GM21381 (cell line): ENCODE data around the gene LKAAEAR1.
A peak's percentile ranks its signal among the peaks of the same experiment; 100 is the strongest.

Experiments
- ATAC-seq: cut with Tn5 transposase; IDR thresholded peaks from one replicate; pipeline ENCODE4 v1.9.1; 2021; ENCODE audit warnings: mild to moderate bottlenecking, moderate library complexity; ENCODE audit not compliant: unreplicated experiment

The LKAAEAR1 gene

DNA sequence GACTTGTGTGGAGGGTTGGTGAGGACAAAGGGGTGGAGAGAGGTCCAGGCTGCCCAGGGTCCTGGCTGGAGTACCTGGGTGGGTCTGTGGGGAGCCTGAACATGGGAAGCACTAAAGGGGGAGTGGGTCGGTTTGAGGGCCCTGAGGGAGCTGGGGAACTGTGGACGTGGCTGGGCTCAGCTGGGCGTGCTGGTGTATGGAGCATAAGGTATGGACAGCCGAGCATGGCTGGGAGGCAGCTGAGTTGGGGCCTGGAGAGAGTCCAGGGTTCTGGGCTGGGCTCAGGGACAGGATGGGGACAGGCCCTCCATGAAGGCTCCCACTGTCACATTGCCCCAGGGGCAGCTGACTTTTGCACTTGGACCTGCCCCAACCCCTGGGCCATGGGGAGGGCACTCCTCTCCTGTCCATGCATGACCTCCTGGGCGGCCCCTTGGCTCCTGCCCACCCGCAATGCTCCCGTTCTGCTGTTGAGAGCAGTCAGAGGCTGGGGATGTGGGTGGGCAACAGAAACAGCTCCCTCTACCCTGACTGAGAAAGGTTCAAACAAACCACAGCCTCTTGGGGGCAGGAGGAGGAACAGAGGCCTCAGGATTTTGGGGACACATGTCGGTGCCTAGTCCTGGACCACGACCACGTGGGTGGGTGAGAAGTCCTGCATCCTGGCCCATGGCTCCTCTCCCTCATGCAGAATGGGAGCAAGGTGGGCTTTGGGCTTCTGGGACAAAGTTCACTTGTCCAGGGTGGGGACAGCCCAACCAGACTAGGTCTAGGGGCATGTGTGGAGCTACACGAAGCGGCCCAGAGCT is 43.8 kb downstream of the LKAAEAR1 start:
- ATAC-seq, result no peak

DNA sequence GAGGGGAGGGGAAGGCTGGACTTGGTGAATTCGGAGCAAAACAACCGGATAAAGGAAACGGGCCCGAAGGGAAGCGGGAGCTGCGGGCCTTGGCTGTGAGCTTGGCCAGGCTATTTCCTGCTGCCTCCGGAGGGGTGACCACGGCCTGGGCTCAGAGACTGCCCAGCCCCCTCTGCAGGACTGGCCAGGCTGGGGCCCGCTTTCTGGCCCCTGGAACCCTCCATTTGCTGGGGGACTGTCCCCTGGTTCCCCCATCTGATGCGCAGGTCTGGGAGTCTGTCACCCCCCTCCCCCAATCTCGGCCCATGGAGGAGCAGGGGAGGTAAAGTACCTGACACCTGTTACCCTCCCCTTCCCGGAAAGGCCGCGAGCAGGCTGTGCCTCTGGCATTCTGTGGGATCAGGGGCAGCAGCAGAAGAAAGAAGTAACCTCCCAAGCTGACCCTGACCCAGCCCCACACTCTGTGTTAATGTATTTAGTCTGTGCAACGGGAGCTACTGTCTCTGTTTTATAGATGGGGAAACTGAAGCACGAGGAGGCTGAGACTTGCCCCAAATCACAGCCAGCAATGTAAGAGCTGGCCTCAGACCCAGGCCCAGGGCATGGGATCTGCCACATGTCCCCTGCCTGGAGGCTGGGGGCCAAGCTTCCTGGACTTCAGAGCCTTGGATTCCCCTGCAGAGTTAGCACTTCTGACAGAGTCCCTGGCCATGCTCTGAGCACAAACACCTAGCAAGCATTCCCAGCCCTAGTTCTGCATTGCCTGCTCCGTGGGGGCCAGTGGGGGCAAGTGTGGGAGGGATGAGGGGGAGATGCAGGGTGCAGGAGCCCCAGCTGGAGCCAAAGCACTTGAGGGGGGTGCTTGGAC is 44.7 kb downstream of the LKAAEAR1 start:
- ATAC-seq, result no peak

DNA sequence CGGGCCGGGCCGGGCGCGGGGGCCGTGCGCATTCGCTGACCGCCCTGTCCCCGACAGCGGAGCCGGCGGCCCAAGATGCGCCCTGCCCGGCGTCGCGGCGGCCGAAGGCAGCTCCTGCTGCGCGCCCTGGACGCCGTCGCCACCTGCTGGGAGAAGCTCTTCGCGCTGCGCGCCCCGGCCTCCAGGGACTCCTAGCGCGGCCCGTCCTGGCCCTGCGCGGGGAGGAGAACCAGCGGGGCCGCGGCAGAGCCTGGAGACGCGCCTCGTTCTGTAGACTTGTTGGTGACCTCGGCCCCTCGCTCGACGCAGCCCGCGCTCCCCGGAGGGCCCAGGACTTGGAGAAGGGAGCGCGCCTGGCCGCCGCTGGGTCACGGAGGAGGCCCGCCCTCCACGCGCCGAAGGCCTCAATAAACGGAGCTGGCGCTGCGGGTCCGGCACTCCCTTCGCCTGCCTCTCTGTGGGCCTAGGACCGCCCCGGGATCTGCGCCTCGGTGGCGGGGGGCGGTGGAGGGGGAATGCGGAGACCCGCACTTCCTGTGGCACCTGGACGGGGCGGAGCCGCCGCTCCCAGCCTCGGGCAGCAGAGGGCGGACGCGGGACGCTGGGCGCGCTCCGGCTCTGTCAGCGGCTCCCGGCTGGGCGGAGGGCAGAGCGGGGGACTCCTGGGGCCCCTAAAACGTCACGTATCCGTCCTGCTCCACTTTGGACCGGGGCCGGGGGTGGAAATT is 45.5 kb downstream of the LKAAEAR1 start:
- peak; percentile 58 for ATAC-seq

DNA sequence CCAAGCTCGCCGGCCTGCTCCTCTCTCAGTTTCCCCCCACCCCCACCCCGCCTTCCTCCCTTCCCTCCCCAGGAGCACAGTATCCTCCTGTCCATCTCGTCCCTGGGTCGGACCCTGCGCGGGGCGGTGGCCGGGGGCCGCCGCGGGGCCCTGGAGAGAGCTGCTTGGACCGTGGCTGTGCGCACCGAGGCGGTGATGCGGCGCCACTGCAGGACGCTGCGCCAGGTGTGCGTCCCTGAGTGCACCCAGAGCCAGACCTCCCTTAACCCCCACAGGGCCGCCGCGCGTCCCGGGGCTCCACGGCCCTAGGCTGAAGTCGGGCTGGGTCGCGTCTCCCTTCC is 46.0 kb downstream of the LKAAEAR1 start:
- peak; percentile 32 for ATAC-seq

DNA sequence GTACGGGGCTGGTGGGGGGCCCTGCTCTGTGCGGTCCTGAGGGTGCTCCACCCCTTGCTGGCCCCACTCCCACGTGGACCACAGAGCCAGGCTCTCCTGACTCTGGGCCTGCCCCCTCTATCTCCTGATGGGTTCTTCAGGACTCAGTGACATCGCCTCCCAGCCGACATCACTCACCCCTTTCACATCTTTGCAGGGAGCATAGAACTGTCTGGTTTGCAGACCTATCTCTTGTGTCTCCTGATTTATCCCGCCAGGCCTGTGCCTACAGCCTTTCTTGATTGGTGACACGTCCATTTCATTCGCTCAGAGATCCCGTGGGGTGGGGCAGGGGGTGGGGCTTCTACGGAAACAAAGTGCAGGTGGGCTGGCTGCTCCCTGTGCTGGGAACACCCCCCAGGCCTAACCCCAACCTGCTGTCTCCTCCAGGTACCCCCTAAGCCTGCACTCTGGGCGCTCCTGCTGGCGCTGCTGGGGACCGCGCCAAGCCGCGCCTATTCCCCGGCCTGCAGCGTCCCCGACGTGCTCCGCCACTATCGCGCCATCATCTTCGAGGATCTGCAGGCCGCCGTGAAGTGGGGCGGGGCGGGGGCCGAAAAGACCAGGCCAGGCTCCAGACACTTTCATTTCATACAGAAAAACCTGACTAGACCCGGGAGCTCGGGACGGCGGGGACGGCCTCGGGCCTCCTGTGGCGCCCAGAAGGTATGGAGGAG is 46.5 kb downstream of the LKAAEAR1 start:
- ATAC-seq, result no peak

DNA sequence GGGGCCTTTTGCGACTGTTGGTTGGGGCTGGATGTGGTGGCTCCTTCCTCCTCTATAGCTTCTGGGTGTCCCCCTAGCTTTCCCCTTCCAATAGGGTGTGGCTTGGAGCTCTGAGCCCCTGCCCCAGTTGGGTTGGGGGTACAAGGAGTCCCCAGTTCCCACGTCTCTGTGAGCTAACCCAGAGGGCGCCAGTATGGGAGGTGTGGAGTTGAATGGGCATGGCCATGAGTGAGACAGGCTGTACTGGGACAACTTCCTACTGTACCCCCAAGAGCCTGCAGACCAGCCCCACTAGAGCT is 47.0 kb downstream of the LKAAEAR1 start:
- ATAC-seq, result no peak

DNA sequence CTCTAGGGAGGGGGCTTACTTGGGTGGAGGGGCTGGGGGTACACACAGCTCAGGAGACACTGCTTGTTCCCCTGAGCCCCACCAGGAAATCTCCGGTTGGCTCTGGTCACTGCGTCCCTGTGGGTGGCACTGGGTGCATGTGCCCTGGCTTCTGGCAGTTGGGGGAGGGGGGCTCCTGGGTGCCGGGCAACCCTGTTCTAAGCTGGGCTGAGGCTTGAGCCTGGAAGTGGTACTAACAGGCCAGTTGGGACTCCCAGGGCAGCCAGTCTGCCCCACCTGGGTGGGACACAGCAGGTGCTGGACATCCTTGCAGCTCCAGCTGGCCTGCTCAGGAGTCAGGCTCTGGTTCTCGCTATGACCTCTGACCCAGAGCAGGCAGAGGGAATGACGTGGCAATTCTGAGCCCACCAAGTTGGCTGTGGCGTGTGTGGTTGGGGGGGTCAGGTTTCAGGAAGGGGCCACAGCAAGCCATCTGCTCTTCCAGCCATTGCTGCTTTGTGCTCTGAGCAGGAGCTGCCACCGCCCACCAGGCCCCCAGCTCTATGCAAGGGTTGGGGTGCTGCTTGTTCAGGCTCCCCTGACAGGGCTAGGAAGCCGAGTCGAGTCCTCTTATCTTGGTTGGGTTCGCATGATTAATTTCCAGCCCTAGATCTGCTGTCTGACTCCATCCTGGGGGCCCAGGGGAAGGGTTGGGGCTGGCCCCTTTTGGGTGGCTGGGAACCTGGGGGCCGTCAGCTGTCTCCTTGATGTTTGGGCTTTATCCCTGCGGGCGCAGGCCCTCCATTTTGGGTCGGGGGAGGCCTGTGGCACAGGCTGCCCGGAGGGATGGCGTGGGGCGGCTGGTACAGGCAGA is 47.6 kb downstream of the LKAAEAR1 start:
- ATAC-seq, result no peak

DNA sequence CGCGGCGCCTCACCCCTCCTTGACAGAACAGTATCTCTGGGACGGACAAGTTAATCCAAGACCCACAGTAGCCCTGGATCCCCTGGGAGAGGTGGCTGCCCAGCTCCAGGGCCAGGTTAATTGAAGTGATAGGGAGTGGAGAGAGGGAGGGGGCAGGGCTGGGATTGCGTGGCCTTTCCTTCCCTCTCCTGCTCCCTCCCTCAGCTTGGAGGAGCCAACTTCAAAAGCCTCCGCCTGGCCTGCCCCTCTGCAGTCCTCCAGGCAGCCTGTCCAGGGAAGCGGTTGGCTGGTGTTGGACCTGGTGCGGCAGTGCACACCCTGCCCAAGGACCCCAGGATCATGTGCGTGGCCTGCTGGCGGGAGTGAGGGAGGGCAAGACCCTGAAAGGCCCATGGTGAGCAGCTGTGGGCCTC is 48.3 kb downstream of the LKAAEAR1 start, which contains the start of gene C20orf204:
Gene C20orf204, plus strand, starts transcription at position 250 of the 413 bp plus-strand sequence. Its CDS starts 142 bp downstream, at position 392.
- ATAC-seq, result no peak

DNA sequence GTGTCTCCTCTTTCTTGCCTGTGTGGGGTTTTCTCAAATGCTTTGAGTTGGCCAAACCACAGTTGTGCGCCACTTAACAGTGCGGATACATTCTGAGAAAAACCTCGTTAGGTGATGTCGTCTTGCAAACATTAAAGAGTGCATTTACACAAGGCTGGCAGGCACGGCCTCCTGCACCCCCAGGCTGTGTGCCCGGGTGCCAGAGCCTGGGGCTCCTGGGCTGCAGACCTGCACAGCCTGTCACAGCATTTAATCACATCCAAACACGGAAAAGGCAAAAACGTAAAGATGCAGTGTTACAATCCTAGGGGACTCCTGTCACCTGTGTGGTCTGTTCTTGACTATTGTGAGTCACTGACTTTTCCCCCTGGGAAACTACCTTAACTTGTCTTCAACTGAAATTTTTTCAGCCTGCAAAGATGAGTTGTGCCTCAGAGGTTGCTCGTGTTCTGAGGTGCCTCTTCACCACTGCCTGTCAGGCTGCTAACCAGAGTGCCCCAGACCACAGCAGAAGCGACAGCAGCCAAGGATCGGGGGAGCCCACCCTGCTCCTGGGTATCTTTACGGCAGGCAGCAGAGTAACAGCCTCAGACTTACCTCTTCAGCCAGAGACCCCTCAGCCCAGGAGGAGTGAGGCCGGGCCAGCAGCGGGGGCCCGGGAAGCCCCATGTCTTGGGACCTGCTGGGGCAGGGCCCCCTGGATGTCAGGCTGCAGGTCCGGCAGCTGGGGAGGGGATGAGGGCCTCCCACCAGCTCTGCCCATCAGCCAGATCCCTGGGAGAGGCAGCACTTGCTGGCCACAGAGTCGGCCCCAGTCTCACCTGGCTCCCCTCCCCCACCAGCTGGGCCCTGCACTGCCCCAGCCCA is 48.9 kb downstream of the LKAAEAR1 start:
- no peak for ATAC-seq

DNA sequence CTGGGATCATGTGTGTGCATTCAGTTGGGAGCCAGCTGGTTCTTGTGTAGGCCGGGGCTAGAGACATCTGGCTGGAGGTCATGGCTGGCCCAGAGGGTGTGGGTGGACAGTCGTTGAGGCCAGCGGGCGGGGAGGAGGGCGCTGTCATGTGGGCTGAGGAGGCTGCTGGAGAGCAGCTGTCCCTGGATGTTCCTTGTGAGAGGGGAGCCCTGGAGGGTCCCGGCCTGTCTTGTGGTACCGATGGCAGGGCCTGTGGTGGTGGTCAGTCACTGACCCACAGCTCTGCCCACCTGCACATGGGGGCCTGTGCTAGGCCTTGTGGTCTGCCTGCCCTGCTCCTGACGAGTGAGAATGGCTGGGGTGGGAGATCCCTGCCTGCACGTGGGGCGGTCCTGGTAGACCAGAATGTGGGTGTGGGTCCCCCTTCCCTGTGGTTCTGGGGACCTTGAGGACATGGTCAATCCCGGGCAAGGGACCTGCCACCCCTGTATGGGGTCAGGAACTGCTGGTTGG is 50.2 kb downstream of the LKAAEAR1 start:
- ATAC-seq, result no peak
